Stomach (tissue), 4 donors: ENCODE measurements around the gene MIR17HG.

Experiments
- CTCF ChIP-seq, 7 experiments: fragments of 450-650 bp in 4 of 7; fragments of 200-600 bp in 3 of 7; sonication (generic) in 3 of 7; IDR thresholded peaks; one replicate each; pipeline ENCODE4 v1.5.1; 2016 to 2019; ENCODE audit warnings: antibody characterized with exemption in 7 of 7, control low read depth in 2 of 7, mild to moderate bottlenecking in 1 of 7
- POLR2AphosphoS5 ChIP-seq, 3 donors: sonication (generic); formaldehyde crosslinking; IDR thresholded peaks; one replicate each; pipeline ENCODE4 v1.6.1; 2016; ENCODE audit warnings: antibody characterized with exemption in 3 of 3

- TF ChIP-seq CTCF (IDR thresholded peaks at IDR 0.05): no peak
- TF ChIP-seq POLR2AphosphoS5 (IDR thresholded peaks at IDR 0.05): no peak
Observed at GRCh38 chr13:91329733-91330132, 17.8 kb upstream of the MIR17HG start.
